GM18511 (cell line): Measurements from ENCODE around the gene FGFR4.

Source experiments
- ATAC-seq: cut with Tn5 transposase; IDR thresholded peaks from one replicate; pipeline ENCODE4 v1.9.1; 2021; ENCODE audit warnings: mild to moderate bottlenecking, moderate library complexity; ENCODE audit not compliant: unreplicated experiment

The FGFR4 gene

GRCh38 chr5:177131019-177131320 lies 44.3 kb downstream of the FGFR4 start:
- no peak for ATAC-seq

GRCh38 chr5:177131352-177132135 lies 44.8 kb downstream of the FGFR4 start:
- ATAC-seq = no peak

- ATAC-seq = peak; percentile 6
These were observed 45.7 kb downstream of the FGFR4 start for GRCh38 chr5:177132136-177133095.

- ATAC-seq = peak; percentile 75
These were observed 46.6 kb downstream of the FGFR4 start, which contains the start of gene NSD1 for GRCh38 chr5:177133096-177133852. NSD1 (plus strand) TSS chr5:177133773; CDS start chr5:177135104, 1,331 bp downstream.

GRCh38 chr5:177133853-177134696 lies 47.4 kb downstream of the FGFR4 start:
- peak; percentile 36 for ATAC-seq

GRCh38 chr5:177134697-177135225 lies 48.0 kb downstream of the FGFR4 start:
- ATAC-seq = no peak

GRCh38 chr5:177140312-177140711 lies 53.6 kb downstream of the FGFR4 start:
- no peak for ATAC-seq

GRCh38 chr5:177141496-177141895 lies 54.8 kb downstream of the FGFR4 start:
- no peak for ATAC-seq

- ATAC-seq = no peak
These were observed 55.4 kb downstream of the FGFR4 start for GRCh38 chr5:177142098-177142611.

- ATAC-seq = no peak
These were observed 56.1 kb downstream of the FGFR4 start for GRCh38 chr5:177142778-177143177.

- ATAC-seq = no peak
These were observed 60.4 kb downstream of the FGFR4 start for GRCh38 chr5:177146891-177147638.
